Stimulated activated CD8-positive, alpha-beta memory T cell treated with anti-CD3 and anti-CD28 coated beads, Interleukin-4, amount 100 ng/mL, for 1 hour (primary cell): ENCODE results near the gene MYO1E.

Experiments used
- DNase-seq, 2 donors: peaks; one replicate each; pipeline ENCODE4 v3.0.0-alpha.2; 2020; ENCODE audit warnings: low read depth in 2 of 2, low spot score in 1 of 2

MYO1E gene

GRCh38 chr15:59268852-59269407, 103.7 kb downstream of the MYO1E start:
- DNase-seq = no peak

- no peak for DNase-seq
Measured at GRCh38 chr15:59268168-59268851, 104.4 kb downstream of the MYO1E start.

- DNase-seq = no peak
Measured at GRCh38 chr15:59266028-59266427, 106.6 kb downstream of the MYO1E start.

- no peak for DNase-seq
Measured at GRCh38 chr15:59262316-59262715, 110.4 kb downstream of the MYO1E start.

GRCh38 chr15:59260090-59260489, 112.6 kb downstream of the MYO1E start:
- DNase-seq = no peak

GRCh38 chr15:59259137-59259943, 113.3 kb downstream of the MYO1E start:
- no peak for DNase-seq

GRCh38 chr15:59258317-59258716, 114.4 kb downstream of the MYO1E start:
- no peak for DNase-seq

- DNase-seq = no peak
Measured at GRCh38 chr15:59257140-59257539, 115.5 kb downstream of the MYO1E start.

GRCh38 chr15:59256482-59256881, 116.2 kb downstream of the MYO1E start:
- DNase-seq = no peak

- DNase-seq = no peak
Measured at GRCh38 chr15:59255680-59256336, 116.9 kb downstream of the MYO1E start.

GRCh38 chr15:59252137-59252536, 120.5 kb downstream of the MYO1E start:
- no peak for DNase-seq

GRCh38 chr15:59251001-59251845, 121.4 kb downstream of the MYO1E start:
- no peak for DNase-seq

- DNase-seq = no peak
Measured at GRCh38 chr15:59250249-59250648, 122.4 kb downstream of the MYO1E start.

GRCh38 chr15:59249816-59250215, 122.9 kb downstream of the MYO1E start:
- DNase-seq = no peak

- peak; percentile 2 to 30 for DNase-seq
Measured at GRCh38 chr15:59247364-59247763, 125.3 kb downstream of the MYO1E start.

- no peak for DNase-seq
Measured at GRCh38 chr15:59245559-59245958, 127.1 kb downstream of the MYO1E start.

GRCh38 chr15:59244337-59244736, 128.3 kb downstream of the MYO1E start:
- DNase-seq = no peak

GRCh38 chr15:59243622-59244021, 129.0 kb downstream of the MYO1E start:
- no peak for DNase-seq

- DNase-seq = no peak
Measured at GRCh38 chr15:59242649-59243048, 130.0 kb downstream of the MYO1E start.

- no peak for DNase-seq
Measured at GRCh38 chr15:59240036-59240435, 132.6 kb downstream of the MYO1E start.

GRCh38 chr15:59237924-59238331, 134.7 kb downstream of the MYO1E start:
- DNase-seq = no peak
